Activated CD8-positive, alpha-beta T cell treated with anti-CD3 and anti-CD28 coated beads for 36 hours (primary cell): ENCODE measurements around the gene SH3D19. TPM values are rescaled to one million over a fixed set of nuclear protein-coding genes. Genes with fewer than 3 reads are reported as not detected.

Experiments
- ATAC-seq: fragments of 200-7000 bp; cut with Tn5 transposase; one replicate; pipeline ENCODE4 v1.10.0; 2021; ENCODE audit warnings: mild to moderate bottlenecking, moderate library complexity
- CTCF ChIA-PET: fragments of 350-600 bp; sonication (Branson Sonifier 250); formaldehyde crosslinking; loops from one replicate; lab custom pipeline; 2021; ENCODE audit warnings: antibody characterized with exemption; lab: Charles Lee
- POLR2A ChIA-PET: fragments of 350-600 bp; sonication (Branson Sonifier 250); formaldehyde crosslinking; loops from one replicate; lab custom pipeline; 2021; ENCODE audit warnings: antibody characterized with exemption; lab: Charles Lee
- DNase-seq: peaks from one replicate; pipeline ENCODE4 v3.0.0-alpha.2; 2020
- H3K27ac Mint-ChIP-seq: one replicate; pipeline ENCODE4 v1.8.0; 2021; ENCODE audit warnings: mild to moderate bottlenecking, mixed read lengths
- H3K27me3 Mint-ChIP-seq: one replicate; pipeline ENCODE4 v1.8.0; 2021; ENCODE audit warnings: mixed read lengths
- H3K36me3 Mint-ChIP-seq: one replicate; pipeline ENCODE4 v1.8.0; 2021; ENCODE audit warnings: low read depth, mixed read lengths
- H3K4me1 Mint-ChIP-seq: one replicate; pipeline ENCODE4 v1.8.0; 2021; ENCODE audit warnings: low read depth, mixed read lengths
- H3K4me3 Mint-ChIP-seq: one replicate; pipeline ENCODE4 v1.8.0; 2021; ENCODE audit warnings: mild to moderate bottlenecking, moderate library complexity, mixed read lengths
- H3K9me3 Mint-ChIP-seq: one replicate; pipeline ENCODE4 v1.8.0; 2021; ENCODE audit warnings: mixed read lengths
- intact Hi-C: fragments of 100-400 bp; cut with micrococcal nuclease; formaldehyde crosslinking; loops from one replicate; pipeline ENCODE4 v1.10.0; 2022
- total RNA-seq, 2 experiments: library from RNA; stranded (reverse); gene quantifications; one replicate each; pipeline ENCODE4 v1.2.3, GENCODE V29; 2021
- TF ChIP-seq, protein P1 (sequence below): fragments of 200-600 bp; IDR thresholded peaks from one replicate; pipeline ENCODE4 v1.8.0; 2022; ENCODE audit warnings: antibody characterized with exemption, mild to moderate bottlenecking

Gene SH3D19
- total RNA-seq, 2 experiments from 2014 or later = not detected

DNA sequence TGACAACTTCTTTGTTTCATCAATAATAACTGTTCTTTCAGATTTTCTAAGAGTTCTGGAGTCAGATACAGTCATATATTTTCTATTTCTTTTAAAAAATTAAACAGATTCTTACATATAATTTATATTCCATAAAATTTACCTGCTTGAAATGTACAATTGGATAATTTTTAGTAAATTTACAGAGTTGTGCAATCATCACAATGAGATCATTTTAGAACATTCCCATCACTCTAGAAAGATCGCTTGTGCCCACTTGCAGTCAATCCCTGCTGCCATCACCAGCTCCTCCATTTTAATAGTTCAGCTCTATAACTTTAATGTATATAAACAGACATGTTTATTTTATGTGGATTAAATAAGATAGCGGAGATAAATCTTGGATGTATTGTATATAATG is 78.0 kb downstream of the SH3D19 start:
- DNase-seq = no peak
- no peak overlapping the region for H3K4me3 Mint-ChIP-seq
- H3K4me1 Mint-ChIP-seq = no peaks in the 10 kb centered on the region
- no peaks in the 10 kb centered on the region for H3K9me3 Mint-ChIP-seq
- ChIA-PET POLR2A (no interaction called here), CTCF (interaction anchor here (0.6 to 1.0 kb wide), 3 partner anchors 8 to 626 kb away, joined by 3 to 4 read pairs (median 3); no protein-coding TSS in a partner anchor)
- no peak for ATAC-seq
- H3K27me3 Mint-ChIP-seq = peaks cover 10% of the 10 kb centered on the region
- TF ChIP-seq, protein P1, sequence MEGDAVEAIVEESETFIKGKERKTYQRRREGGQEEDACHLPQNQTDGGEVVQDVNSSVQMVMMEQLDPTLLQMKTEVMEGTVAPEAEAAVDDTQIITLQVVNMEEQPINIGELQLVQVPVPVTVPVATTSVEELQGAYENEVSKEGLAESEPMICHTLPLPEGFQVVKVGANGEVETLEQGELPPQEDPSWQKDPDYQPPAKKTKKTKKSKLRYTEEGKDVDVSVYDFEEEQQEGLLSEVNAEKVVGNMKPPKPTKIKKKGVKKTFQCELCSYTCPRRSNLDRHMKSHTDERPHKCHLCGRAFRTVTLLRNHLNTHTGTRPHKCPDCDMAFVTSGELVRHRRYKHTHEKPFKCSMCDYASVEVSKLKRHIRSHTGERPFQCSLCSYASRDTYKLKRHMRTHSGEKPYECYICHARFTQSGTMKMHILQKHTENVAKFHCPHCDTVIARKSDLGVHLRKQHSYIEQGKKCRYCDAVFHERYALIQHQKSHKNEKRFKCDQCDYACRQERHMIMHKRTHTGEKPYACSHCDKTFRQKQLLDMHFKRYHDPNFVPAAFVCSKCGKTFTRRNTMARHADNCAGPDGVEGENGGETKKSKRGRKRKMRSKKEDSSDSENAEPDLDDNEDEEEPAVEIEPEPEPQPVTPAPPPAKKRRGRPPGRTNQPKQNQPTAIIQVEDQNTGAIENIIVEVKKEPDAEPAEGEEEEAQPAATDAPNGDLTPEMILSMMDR = no peak
- no peak overlapping the region for H3K27ac Mint-ChIP-seq
- no peaks in the 10 kb centered on the region for H3K36me3 Mint-ChIP-seq
- intact Hi-C loops = no loop called here

DNA sequence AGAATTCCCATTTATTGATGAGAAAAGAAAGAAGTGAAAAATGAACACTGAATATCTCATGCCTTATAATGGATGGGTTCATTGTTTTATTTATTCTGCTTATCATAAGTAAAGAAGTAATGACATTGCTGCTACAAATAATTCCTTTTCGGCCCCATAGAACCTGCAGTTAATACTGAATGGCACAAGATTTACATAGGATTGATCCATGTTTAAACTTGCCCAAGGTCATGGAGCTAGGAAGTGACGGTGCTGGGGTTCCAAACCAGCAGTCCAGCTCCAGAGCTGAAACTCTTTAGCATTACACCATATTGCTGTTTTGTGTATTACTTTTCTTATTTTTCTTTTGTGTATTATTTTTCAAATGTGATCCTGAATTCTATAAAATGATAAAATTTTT is 78.7 kb downstream of the SH3D19 start:
- no peak for DNase-seq
- H3K36me3 Mint-ChIP-seq = no peaks in the 10 kb centered on the region
- H3K27ac Mint-ChIP-seq = no peak overlapping the region
- POLR2A ChIA-PET = no interaction called here
- intact Hi-C loops = no loop called here
- peaks cover 10% of the 10 kb centered on the region for H3K27me3 Mint-ChIP-seq
- CTCF ChIA-PET = no interaction called here
- no peaks in the 10 kb centered on the region for H3K9me3 Mint-ChIP-seq
- ATAC-seq = no peak
- TF ChIP-seq, protein P1 = no peak
- H3K4me1 Mint-ChIP-seq = no peaks in the 10 kb centered on the region
- H3K4me3 Mint-ChIP-seq = no peak overlapping the region

DNA sequence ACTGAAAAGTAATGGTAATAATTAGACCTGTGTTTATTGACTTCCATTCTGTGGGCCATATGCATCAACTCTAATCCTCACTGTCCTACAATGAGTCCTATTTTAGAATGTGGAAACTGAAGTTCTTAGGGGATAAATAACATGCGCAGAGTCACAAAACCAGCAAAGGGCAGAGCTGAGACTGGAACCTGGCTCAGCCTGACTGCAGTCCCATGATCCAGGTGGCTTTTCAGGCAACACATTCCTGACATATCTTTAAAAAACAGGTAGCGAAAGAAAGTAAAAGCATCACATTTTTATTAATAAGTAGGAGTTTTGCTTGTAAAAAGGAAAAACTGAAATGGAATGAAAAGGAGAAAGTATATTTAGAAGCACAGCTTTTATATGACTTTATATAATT is 83.1 kb downstream of the SH3D19 start:
- Mint-ChIP-seq H3K27ac (no peak overlapping the region), H3K4me1 (no peaks in the 10 kb centered on the region), H3K9me3 (no peaks in the 10 kb centered on the region), H3K36me3 (no peaks in the 10 kb centered on the region), H3K4me3 (no peak overlapping the region), H3K27me3 (peaks cover 12% of the 10 kb centered on the region)
- intact Hi-C loops = no loop called here
- no peak for ATAC-seq
- TF ChIP-seq, protein P1 = no peak
- CTCF ChIA-PET = interaction anchor here (1.0 kb wide), 1 partner anchor 14 kb away, joined by 3 read pairs; no protein-coding TSS in a partner anchor
- no peak for DNase-seq
- POLR2A ChIA-PET = no interaction called here

DNA sequence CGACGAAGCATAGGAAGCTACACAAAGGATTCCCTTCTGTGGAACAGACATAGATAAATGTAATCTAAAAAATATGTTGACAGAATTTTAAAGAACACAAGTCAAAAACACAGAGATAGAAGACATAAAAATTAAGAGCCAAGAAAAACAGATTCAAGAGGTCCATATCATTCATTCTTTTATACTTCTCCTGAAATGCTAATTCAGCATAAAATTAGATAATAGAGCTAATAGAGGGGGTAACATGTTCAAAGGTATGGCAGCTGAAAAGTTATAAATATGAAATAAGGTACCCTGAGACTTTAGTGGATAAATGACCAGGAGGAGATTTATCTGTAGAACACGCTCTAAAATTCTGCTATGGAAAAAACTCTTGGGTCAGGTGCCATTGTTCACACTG is 85.8 kb downstream of the SH3D19 start:
- Mint-ChIP-seq H3K27ac (no peak overlapping the region), H3K27me3 (peaks cover 10% of the 10 kb centered on the region), H3K4me1 (no peaks in the 10 kb centered on the region), H3K4me3 (no peak overlapping the region), H3K9me3 (no peaks in the 10 kb centered on the region), H3K36me3 (no peaks in the 10 kb centered on the region)
- ATAC-seq (no peak), DNase-seq (no peak)
- ChIA-PET CTCF (interaction anchor here (1.0 kb wide), 1 partner anchor 8 kb away, joined by 3 read pairs; no protein-coding TSS in a partner anchor), POLR2A (no interaction called here)
- TF ChIP-seq, protein P1 = no peak
- intact Hi-C loops = no loop called here

DNA sequence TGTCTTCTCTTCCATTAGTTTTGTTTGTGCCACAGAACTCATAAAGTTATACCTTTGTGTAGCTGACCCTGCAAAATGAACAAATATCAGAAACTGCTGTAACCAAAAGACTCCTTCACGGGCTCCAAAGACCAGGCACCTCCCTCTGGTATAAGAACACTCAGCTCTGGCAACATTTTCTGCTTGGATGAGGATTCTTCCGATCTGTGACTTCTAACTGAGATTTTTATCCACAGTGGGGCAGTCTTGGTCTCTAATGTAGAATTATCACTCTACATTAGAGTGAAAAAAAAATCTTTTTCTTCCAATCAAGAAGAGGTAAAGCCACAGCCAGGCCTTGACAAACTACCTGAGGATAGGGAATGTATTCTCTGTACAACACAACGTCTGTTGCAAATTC is 86.9 kb downstream of the SH3D19 start:
- Mint-ChIP-seq H3K27ac (no peak overlapping the region), H3K4me1 (no peaks in the 10 kb centered on the region), H3K27me3 (peaks cover 10% of the 10 kb centered on the region), H3K4me3 (no peak overlapping the region), H3K36me3 (no peaks in the 10 kb centered on the region), H3K9me3 (no peaks in the 10 kb centered on the region)
- intact Hi-C loops = no loop called here
- no peak for ATAC-seq
- no peak for DNase-seq
- TF ChIP-seq, protein P1 = no peak
- POLR2A ChIA-PET = no interaction called here
- CTCF ChIA-PET = interaction anchor here (1.0 kb wide), 1 partner anchor 9 kb away, joined by 3 read pairs; no protein-coding TSS in a partner anchor
